Stimulated activated effector memory CD8-positive, alpha-beta T cell treated with anti-CD3 and anti-CD28 coated beads, Interleukin-12 subunit alpha, Interleukin-12 subunit beta, amount 100 ng/mL, for 72 hours (primary cell): ENCODE measurements around the gene METAP2.
A peak's percentile ranks its signal among the peaks of the same experiment; 100 is the strongest.
"Not testable (repeated sequence)": the region's sequence is repeated elsewhere in the genome, so short reads cannot be mapped to it uniquely, and the experiment has no call there.

Experiments
- ATAC-seq: fragments of 150-1000 bp; cut with Tn5 transposase; 2 replicates; pipeline ENCODE4 v1.10.0; 2021
- DNase-seq, 2 donors: peaks; one replicate each; pipeline ENCODE4 v3.0.0; 2021 to 2022; ENCODE audit warnings: low spot score in 2 of 2
- H3K27ac Mint-ChIP-seq: one replicate; pipeline ENCODE4 v1.8.0; 2022; ENCODE audit warnings: mild to moderate bottlenecking, mixed read lengths
- H3K36me3 Mint-ChIP-seq: one replicate; pipeline ENCODE4 v1.8.0; 2022; ENCODE audit warnings: mild to moderate bottlenecking, mixed read lengths
- H3K4me1 Mint-ChIP-seq: one replicate; pipeline ENCODE4 v1.8.0; 2022; ENCODE audit warnings: mixed read lengths
- H3K4me3 Mint-ChIP-seq: one replicate; pipeline ENCODE4 v1.8.0; 2022; ENCODE audit warnings: mild to moderate bottlenecking, mixed read lengths
- H3K9me3 Mint-ChIP-seq: one replicate; pipeline ENCODE4 v1.8.0; 2022; ENCODE audit warnings: mixed read lengths

Gene METAP2

GRCh38 chr12:95482564-95482963 is 8.6 kb downstream of the METAP2 start:
- H3K4me1 Mint-ChIP-seq, result peaks cover 36% of the 10 kb centered on the region
- not testable (repeated sequence) for DNase-seq, H3K9me3 Mint-ChIP-seq, ATAC-seq, H3K4me3 Mint-ChIP-seq, H3K27ac Mint-ChIP-seq
- peaks cover 95% of the 10 kb centered on the region for H3K36me3 Mint-ChIP-seq

DNA sequence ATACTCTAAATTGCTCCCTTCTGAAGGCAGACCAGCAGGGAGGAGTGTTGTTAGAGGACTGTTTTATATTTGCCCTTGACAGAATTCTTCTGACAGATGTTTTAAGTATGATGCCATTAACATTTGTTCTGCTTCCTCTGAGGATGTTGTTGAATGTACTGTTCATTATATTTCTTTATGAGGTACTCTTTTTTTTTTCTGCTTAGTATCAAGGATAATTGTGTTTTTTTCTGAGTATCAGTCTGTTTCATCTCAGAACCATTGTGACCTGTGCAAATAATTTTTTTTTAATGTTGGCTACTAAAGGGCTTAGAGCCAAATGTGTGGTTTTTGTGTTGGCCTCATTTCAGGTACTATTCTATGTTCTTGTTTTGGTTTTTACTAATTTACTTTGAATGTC is 10.6 kb downstream of the METAP2 start:
- H3K9me3 Mint-ChIP-seq, result no peaks in the 10 kb centered on the region
- ATAC-seq (no peak), DNase-seq (no peak)
- peaks cover 19% of the 10 kb centered on the region for H3K4me1 Mint-ChIP-seq
- no peak overlapping the region for H3K4me3 Mint-ChIP-seq
- H3K27ac Mint-ChIP-seq, result no peak overlapping the region
- peaks cover 95% of the 10 kb centered on the region for H3K36me3 Mint-ChIP-seq

GRCh38 chr12:95487024-95487423 is 13.1 kb downstream of the METAP2 start:
- ATAC-seq (no peak), DNase-seq (no peak)
- Mint-ChIP-seq H3K27ac (no peak overlapping the region), H3K36me3 (peaks cover 100% of the 10 kb centered on the region), H3K4me1 (no peaks in the 10 kb centered on the region), H3K9me3 (no peaks in the 10 kb centered on the region), H3K4me3 (no peak overlapping the region)

- H3K9me3 Mint-ChIP-seq, result no peaks in the 10 kb centered on the region
- H3K36me3 Mint-ChIP-seq, result peaks cover 97% of the 10 kb centered on the region
- H3K27ac Mint-ChIP-seq, result no peak overlapping the region
These were observed 18.5 kb downstream of the METAP2 start for GRCh38 chr12:95492462-95492861.

GRCh38 chr12:95494888-95495287 is 20.9 kb downstream of the METAP2 start:
- Mint-ChIP-seq H3K36me3 (peaks cover 97% of the 10 kb centered on the region), H3K9me3 (no peaks in the 10 kb centered on the region), H3K27ac (peak overlapping the region; percentile 29), H3K4me1 (no peaks in the 10 kb centered on the region), H3K4me3 (no peak overlapping the region)
- no peak for DNase-seq
- no peak for ATAC-seq

More at GRCh38 chr12:95492462-95492861, 18.5 kb downstream of the METAP2 start:
- no peak for ATAC-seq
- no peak for DNase-seq
- H3K4me1 Mint-ChIP-seq, result no peaks in the 10 kb centered on the region
- no peak overlapping the region for H3K4me3 Mint-ChIP-seq

DNA sequence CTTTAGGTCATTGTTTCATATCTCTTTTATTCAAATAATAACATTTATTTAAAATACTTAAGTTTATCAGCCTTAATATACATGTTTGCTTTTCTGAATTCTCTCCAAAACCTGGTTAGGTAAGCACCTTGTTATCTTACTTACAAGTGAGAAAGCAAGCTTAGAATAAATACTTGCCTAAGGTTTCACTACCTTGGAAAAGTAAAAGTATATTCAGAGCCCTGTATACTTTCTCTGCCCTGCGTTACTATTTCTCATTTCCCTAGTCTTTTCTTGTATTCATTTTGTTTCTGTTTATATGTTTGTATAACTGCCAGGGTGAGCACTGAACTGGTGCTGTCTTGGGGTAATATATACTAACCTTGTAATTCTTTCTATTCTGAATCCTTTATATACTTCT is 21.5 kb downstream of the METAP2 start:
- ATAC-seq, result no peak
- no peaks in the 10 kb centered on the region for H3K9me3 Mint-ChIP-seq
- DNase-seq, result no peak
- H3K4me3 Mint-ChIP-seq, result no peak overlapping the region
- no peaks in the 10 kb centered on the region for H3K4me1 Mint-ChIP-seq
- H3K36me3 Mint-ChIP-seq, result peaks cover 97% of the 10 kb centered on the region
- H3K27ac Mint-ChIP-seq, result peak overlapping the region; percentile 29

DNA sequence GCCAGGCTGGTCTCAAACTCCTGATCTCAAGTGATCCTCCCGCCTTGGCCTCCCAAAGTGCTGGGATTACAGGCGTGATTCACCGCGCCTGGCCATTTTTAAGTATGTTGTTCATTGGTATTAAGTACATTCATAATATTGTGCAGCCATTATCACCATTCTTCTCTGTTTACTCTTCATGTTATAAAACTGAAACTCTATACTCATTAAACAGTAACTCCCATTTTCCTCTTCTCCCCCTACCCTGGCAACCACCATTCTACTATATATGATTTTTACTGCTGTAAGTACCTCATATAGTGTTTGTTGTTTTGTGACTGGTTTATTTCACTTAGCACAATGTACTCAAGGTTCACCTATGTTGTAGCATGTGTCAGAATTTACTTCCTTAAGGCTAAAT is 23.1 kb downstream of the METAP2 start:
- Mint-ChIP-seq H3K4me3 (no peak overlapping the region), H3K27ac (no peak overlapping the region), H3K36me3 (peaks cover 94% of the 10 kb centered on the region), H3K9me3 (no peaks in the 10 kb centered on the region), H3K4me1 (no peaks in the 10 kb centered on the region)
- DNase-seq, result no peak
- no peak for ATAC-seq

DNA sequence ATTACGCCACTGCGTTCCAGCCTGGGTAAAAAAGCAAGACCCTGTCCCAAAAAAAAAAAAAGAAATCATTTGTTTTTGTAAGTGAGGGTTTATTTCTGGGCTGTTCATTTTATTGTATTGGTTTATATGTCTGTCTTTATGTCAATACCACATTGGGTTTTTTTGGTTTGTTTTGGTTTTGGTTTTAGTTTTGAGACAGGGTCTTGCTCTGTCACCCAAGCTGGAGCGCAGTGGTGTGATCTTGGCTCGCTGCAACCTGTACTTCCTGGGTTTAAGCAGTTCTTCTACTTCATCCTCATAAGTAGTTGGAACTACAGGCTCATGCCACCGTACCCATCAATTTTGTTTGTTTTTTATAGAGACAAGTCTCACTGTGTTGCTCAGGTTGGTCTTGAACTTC is 25.0 kb downstream of the METAP2 start:
- H3K9me3 Mint-ChIP-seq, result no peaks in the 10 kb centered on the region
- H3K4me1 Mint-ChIP-seq, result no peaks in the 10 kb centered on the region
- no peak overlapping the region for H3K4me3 Mint-ChIP-seq
- peaks cover 97% of the 10 kb centered on the region for H3K36me3 Mint-ChIP-seq
- ATAC-seq (no peak), DNase-seq (no peak)
- peak overlapping the region; percentile 61 for H3K27ac Mint-ChIP-seq

DNA sequence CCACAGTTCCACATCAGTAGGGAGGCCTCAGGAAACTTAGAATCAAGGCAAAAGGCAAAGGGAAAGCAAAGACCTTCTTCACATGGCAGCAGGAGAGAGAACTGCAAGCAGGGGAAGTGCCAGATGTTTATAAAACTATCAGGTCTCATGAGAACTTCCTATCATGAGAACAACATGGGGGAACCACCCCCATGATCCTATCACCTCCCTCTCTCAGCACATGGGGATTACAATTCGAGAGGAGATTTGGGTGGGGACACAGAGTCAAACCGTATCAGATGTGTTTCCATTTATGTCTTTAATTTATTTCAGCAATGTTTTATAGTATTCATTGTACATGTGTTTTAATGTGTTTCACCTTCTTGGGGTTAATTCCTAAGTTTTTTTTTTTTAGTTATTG is 25.8 kb downstream of the METAP2 start:
- no peak for DNase-seq
- no peak overlapping the region for H3K4me3 Mint-ChIP-seq
- ATAC-seq, result no peak
- H3K4me1 Mint-ChIP-seq, result no peaks in the 10 kb centered on the region
- H3K36me3 Mint-ChIP-seq, result peaks cover 97% of the 10 kb centered on the region
- no peaks in the 10 kb centered on the region for H3K9me3 Mint-ChIP-seq
- no peak overlapping the region for H3K27ac Mint-ChIP-seq

DNA sequence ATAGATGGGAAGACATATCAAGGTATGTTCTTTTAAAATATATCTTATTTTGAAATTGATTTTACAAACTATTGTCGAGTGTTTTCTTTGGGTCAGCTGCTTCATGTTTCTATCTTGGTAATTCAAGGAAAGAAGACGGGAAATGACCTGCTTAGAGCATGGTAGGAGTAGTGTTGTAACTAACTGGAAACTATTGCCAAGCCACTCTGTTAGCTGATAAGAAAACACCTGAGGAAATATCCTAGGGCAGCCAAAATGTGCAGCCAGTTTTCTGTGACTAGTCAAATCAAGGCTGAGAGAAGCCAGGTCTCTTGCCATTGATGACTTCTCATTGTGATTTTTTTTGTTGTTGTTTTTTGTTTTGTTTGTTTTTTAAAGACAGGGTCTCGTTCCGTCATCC is 30.2 kb downstream of the METAP2 start:
- ATAC-seq (no peak), DNase-seq (no peak)
- no peak overlapping the region for H3K4me3 Mint-ChIP-seq
- H3K36me3 Mint-ChIP-seq, result peaks cover 97% of the 10 kb centered on the region
- H3K27ac Mint-ChIP-seq, result no peak overlapping the region
- H3K4me1 Mint-ChIP-seq, result no peaks in the 10 kb centered on the region
- no peaks in the 10 kb centered on the region for H3K9me3 Mint-ChIP-seq

DNA sequence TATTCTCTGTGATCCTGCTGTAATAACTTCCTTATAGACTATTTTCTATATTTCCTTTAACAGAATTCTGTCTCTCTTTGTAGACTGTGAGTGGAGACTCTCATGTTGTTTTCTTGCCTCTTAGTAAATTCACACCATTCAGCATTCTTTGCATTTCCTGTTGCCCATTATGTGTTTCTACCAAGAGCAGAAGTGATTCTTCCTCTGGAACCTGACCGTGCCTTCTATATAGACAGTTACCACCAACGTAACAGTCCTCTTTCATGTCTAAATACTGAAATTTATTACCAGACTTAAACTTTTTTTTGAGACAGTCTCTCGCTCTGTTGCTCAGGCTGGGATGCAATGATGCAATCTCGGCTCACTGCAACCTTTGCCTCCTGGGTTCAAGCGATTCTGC is 31.1 kb downstream of the METAP2 start:
- no peaks in the 10 kb centered on the region for H3K9me3 Mint-ChIP-seq
- no peaks in the 10 kb centered on the region for H3K4me1 Mint-ChIP-seq
- ATAC-seq, result no peak
- H3K36me3 Mint-ChIP-seq, result peaks cover 97% of the 10 kb centered on the region
- DNase-seq, result no peak
- peak overlapping the region; percentile 21 for H3K27ac Mint-ChIP-seq
- H3K4me3 Mint-ChIP-seq, result no peak overlapping the region

- no peak overlapping the region for H3K4me3 Mint-ChIP-seq
- DNase-seq (no peak), ATAC-seq (no peak)
- no peak overlapping the region for H3K27ac Mint-ChIP-seq
- no peaks in the 10 kb centered on the region for H3K9me3 Mint-ChIP-seq
- no peaks in the 10 kb centered on the region for H3K4me1 Mint-ChIP-seq
- H3K36me3 Mint-ChIP-seq, result peaks cover 100% of the 10 kb centered on the region
These were observed 33.0 kb downstream of the METAP2 start for GRCh38 chr12:95506707-95507523.

GRCh38 chr12:95509300-95509699 is 35.3 kb downstream of the METAP2 start:
- H3K4me3 Mint-ChIP-seq, result no peak overlapping the region
- no peak overlapping the region for H3K27ac Mint-ChIP-seq
- H3K36me3 Mint-ChIP-seq, result peaks cover 100% of the 10 kb centered on the region
- H3K9me3 Mint-ChIP-seq, result no peaks in the 10 kb centered on the region
- DNase-seq (no peak), ATAC-seq (no peak)
- no peaks in the 10 kb centered on the region for H3K4me1 Mint-ChIP-seq

DNA sequence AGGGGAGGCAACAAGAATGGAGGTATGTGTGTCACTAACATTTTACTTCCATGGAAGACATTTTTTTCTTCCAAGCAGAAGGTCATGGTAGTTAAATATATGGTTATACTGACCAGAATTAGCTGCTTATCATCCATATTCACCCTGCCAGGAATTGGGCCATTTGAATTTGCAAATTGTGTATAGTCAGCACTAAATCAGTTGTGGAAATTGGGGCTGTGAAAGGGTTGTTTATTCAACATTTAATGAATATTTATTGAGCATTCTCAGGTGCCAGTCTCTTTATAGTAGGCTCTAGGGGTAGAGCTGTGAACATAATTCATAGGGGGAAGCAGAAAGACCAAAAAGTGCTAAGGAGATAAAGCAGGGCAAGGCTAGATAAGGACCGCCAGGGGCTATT is 38.0 kb downstream of the METAP2 start:
- Mint-ChIP-seq H3K36me3 (peaks cover 100% of the 10 kb centered on the region), H3K27ac (peak overlapping the region; percentile 48), H3K4me3 (no peak overlapping the region), H3K4me1 (no peaks in the 10 kb centered on the region), H3K9me3 (no peaks in the 10 kb centered on the region)
- no peak for ATAC-seq
- DNase-seq, result no peak

DNA sequence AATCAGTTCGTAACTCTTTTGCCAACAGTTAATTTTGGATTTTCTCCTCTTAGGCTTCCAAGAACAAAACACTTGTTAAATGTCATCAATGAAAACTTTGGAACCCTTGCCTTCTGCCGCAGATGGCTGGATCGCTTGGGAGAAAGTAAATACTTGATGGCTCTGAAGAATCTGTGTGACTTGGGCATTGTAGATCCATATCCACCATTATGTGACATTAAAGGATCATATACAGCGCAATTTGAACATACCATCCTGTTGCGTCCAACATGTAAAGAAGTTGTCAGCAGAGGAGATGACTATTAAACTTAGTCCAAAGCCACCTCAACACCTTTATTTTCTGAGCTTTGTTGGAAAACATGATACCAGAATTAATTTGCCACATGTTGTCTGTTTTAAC is 39.6 kb downstream of the METAP2 start:
- Mint-ChIP-seq H3K9me3 (no peaks in the 10 kb centered on the region), H3K4me1 (no peaks in the 10 kb centered on the region), H3K27ac (no peak overlapping the region), H3K4me3 (no peak overlapping the region), H3K36me3 (peaks cover 86% of the 10 kb centered on the region)
- no peak for DNase-seq
- ATAC-seq, result no peak

GRCh38 chr12:95515197-95515596 is 41.2 kb downstream of the METAP2 start:
- peaks cover 75% of the 10 kb centered on the region for H3K36me3 Mint-ChIP-seq
- no peak for ATAC-seq

More at GRCh38 chr12:95515197-95515596, 41.2 kb downstream of the METAP2 start:
- Mint-ChIP-seq H3K4me1 (no peaks in the 10 kb centered on the region), H3K9me3 (no peaks in the 10 kb centered on the region), H3K4me3 (no peak overlapping the region), H3K27ac (peak overlapping the region; percentile 32)
- DNase-seq, result no peak
